Central memory CD4-positive, alpha-beta T cell (primary cell): ENCODE measurements around the gene MED27.
"Not testable (repeated sequence)": the region's sequence is repeated elsewhere in the genome, so short reads cannot be mapped to it uniquely, and the experiment has no call there.

ENCODE experiments used
- DNase-seq: peaks from one replicate; pipeline ENCODE4 v3.0.0; 2022

Gene MED27

GRCh38 chr9:132075853-132076252, 3.8 kb downstream of the MED27 start:
- no peak for DNase-seq

DNA sequence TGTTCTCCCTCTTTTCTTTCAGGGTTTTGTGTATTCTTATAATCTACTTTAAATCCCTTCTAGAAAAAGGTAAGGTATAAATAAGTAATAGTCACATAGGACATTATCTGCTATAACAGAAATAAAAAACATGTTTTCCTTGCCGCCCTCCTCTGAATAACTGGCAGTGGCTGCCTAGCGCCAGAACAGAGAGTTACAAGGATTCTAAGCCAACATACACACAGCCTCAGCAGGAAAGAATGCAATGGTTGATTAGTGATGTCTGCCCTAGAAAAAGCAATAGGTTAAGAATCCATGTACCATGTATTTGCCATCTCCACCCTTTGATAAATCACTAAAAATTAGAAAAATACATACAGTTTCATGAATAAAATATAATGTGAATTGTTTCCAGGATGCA, 4.9 kb downstream of the MED27 start:
- DNase-seq, result no peak

DNA sequence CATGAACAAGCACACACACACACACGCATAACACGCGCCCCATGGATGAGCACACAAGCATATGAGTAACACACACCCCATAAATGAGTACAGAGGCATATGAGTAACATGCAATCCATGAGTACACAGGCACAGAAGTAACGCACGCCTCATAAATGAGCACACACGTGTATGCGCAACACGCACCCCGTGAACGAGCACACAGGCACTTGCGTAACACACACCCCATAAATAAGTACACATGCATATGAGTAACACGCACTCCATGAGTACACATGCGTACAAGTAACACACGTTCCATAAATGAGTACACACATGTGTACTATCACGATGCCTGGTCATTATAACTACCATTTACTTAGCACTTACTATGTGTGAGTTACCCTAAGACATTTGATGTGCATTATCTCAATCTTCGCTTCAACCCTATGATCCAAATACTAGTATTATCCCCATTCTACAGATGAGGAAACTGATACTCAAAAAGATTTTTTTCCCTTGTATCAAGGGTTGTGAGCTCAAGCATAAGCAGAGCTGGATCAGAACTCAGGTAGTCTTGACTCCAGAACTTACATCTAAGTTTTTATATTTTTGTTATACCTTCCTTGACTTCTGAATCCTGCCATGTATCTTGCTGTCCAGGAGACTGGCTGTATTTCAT, 7.7 kb downstream of the MED27 start:
- DNase-seq, result no peak

DNA sequence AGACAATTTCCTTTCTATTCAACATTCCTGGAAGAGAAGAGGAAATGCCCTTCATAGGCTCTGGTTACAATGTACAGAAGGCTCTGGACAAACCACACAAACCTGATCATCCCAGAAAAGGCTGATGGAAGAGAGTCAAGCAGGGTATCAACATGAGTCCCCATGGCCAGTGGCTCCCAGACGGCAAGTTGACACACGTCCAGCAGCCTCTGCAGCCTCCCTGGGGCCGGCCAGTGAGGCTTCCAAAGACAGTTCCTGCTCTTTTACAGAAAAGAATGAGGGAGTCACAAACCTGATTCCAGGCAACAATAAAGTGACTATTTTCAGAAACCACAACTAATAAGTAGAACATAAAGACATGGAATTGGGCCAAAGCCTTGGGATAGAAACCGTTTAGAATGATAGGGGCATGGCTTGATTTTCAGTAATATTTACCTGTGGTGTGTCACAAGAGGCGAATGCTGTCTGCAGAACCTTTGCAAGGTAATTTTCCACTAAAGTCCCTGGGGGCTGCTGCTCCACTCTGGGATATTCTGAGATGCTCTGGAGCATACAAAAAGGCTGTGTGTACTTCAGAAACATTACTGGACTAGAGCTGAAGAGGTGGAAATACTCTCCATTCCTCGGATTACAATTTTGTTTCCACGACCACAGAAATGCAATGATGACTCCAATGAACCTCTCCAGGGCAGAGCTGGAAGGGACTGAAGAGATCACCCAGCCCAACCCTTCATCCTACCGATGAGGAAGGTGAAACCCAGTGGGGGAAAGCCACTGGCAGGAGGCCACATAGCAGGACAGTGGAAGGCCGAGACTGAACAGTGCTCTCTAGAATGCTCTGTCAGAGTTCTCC, 10.4 kb downstream of the MED27 start:
- DNase-seq, result no peak

- no peak for DNase-seq
Measured at GRCh38 chr9:132068605-132069004, 11.1 kb downstream of the MED27 start.

GRCh38 chr9:132066511-132066910, 13.2 kb downstream of the MED27 start:
- DNase-seq, result no peak

GRCh38 chr9:132066057-132066456, 13.6 kb downstream of the MED27 start:
- no peak for DNase-seq

DNA sequence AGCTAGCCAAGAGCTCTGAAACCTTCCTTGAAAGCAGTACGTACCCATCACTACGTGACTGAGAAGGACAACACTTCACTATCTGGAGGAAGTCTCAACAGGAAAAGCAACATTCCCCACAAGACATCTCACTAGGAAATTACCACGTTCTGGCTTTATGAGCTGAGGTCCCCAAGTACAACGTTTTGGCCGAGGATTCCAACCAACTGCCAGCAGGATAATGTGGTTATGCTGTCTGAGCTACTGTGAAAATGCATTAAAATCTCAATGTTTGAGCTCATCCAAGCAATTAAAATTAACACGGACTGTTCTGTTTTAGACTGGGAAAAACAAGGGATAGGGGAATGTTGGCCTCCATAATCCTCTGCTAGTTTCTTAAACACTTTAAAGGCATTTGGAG, 16.4 kb downstream of the MED27 start:
- no peak for DNase-seq

GRCh38 chr9:132062806-132063205, 16.9 kb downstream of the MED27 start:
- no peak for DNase-seq

DNA sequence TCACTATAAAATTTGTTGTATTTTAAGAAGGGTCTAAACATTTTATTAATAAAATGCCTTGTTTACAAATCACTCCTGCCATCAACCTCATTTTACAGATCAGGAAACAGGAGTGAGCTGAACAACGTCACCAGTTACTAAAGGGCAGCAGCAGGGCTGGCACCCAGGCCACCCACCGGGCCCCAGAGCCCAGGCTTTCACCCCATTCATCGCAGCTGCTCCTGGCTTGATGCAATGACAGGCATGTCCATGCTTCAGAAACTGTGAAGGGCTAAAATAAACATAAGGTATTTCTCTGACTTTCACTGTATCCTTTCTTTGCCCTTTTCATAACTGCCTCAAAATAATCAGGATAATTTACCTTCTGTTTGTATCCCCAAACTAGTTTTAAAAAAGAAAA, 18.1 kb downstream of the MED27 start:
- DNase-seq, result no peak

DNA sequence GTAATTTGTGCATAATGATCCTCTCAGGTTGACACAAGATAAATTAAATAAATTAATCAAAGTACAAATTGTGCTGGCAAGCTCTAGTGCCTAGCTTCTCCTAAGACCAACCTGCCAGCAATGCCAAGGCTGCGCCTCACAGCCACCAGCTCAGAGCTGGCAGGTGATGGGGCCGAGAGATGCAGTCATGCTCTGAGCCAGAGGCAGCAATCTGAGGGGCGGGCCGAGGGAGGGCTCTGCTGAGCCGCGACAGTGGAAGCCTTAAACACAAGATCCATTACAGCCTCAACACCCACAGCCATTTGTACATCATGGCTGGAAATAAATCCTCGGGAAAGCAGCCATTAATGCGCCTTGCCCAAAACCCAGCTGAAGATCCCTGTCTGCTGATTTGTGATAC, 20.3 kb downstream of the MED27 start:
- DNase-seq, result no peak

DNA sequence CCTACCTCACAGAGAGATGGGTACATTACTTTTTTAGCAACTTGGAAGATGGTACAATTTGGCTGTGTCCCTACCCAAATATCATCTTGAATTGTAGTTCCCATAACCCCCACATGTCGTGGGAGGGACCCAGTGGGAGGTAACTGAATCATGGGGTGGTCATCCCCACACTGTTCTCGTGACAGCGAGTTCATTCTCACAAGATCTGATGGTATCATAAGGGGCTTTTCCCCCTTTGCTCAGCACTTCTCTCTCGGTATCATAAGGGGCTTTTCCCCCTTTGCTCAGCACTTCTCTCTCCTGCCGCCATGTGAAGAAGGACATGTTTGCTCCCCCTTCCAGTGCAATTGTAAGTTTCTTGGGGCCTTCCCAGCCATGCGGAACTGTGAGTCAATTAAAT, 21.4 kb downstream of the MED27 start:
- not testable (repeated sequence) for DNase-seq

DNA sequence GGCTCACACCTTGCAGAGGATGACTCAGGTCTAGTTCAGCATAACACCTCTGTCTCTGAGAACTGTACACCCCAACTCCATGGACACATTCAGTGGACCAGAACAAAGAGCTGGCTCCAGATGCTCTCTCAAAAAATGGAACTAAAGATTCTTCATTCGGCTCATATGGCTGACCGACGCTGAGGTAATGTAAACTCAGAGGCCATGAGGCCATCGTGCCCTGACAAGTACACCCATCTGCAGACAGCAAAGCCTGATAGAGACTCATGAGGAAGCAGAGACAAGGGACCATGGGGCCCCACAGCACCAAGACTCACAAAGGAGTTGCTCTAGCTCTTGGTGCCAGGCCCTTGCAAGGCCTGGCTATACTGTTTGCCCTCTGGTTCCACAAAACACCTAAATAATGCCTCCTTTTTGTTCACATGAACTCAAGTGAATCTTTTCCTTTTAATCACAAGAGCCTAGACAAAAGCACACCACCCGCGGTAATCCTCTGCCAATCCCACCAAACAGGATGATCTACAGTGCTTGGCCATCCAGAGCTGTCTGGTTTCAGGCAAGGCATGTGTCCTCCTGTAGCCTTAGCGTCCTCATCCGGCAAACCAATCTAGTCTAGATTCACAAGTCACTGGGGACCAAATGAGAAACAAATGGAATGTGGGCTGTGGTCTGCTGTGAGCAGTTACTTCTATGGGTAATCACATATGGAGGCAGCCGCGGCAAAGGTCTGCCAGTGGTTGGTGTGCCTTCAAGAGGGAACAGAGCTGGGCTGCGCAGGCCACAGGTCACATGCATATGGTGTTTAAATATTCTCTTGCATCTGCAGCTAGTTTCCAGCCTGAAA, 22.7 kb downstream of the MED27 start:
- DNase-seq, result no peak

- no peak for DNase-seq
Measured at GRCh38 chr9:132055756-132056155, 23.9 kb downstream of the MED27 start.

- no peak for DNase-seq
Measured at GRCh38 chr9:132054024-132054423, 25.6 kb downstream of the MED27 start.

DNA sequence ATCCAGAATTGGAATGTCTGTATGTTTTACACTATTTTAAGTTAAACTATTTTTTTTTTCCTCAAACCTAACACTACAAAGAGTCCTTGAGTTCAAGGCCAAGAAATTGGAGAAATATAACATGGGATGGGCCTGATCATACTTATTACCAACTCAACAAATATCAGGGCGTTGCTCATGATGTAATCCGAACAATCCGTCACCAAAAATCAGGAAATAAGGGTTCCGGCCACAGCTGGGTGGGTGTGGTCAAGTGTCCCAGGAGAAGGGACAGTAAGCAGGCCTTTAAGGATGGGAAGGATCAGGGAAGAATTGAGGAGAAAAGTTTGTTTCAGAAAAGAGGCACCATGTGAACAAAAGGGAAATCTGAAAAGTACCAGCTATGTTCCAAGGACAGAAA, 29.8 kb downstream of the MED27 start:
- no peak for DNase-seq

DNA sequence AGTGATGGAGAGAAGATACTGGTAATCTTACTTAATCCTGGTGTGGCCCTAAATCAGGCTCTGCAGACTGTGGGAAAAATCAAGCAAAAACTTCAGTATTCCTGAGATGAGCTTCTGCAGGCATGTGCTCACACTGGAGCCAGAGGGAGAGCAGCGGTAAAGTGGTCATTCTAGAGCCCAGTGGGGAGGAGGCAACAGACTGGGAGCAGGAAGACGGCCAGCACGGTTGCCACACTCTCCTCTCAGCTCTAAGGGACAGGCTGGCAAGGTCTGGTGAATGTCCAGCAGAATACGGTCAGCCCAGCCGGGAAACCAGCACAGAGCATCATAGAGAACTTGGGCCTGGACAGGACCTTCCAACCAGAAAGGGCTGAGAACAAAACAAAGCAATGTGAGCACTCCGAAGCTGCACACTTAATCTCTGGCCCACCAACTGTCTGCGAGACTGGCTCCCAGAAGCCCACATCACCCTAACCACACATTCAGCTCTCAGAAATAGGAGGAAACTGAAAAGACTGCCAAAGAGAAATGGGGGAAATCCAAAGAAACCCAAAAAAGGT, 30.3 kb downstream of the MED27 start:
- DNase-seq, result no peak

DNA sequence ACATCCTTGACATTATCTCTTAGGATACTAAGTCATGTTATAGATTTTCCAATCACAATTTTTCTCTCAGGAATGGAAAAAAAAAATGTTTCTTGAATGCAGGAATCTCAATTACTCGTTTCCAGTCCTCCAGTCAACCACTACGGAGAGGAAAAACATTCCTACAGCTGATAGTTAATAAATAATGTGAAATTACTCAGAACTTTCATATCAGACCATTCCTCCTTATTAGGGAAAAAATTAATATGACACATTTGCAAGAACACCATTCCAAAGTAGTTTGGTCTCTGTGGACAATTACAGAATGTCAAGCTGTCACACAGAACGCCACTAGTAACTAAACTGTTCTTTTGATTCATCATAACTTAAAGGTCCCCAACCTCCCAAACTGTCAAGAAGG, 31.5 kb downstream of the MED27 start:
- DNase-seq, result no peak

GRCh38 chr9:132046456-132046855, 33.2 kb downstream of the MED27 start:
- no peak for DNase-seq

- DNase-seq, result no peak
Measured at GRCh38 chr9:132044176-132044875, 35.3 kb downstream of the MED27 start.

DNA sequence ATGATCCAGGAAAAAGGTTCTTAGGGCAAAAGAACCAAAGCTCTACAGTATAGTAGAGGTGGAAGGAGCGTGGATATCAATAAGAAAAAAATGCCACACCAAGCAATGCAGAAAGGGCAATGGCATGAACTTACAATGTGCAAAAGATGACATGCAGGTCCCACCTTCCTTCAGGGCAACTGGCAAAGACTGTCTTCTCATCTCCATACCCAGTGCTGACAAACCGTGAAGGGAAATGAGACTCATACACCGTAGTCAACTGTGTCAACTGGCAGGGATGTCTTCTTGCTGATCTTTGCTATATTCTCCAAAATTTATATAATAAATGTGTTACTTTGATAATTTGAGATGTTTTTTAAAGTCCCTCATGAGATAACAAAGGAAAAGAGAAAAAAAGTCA, 36.0 kb downstream of the MED27 start:
- DNase-seq, result no peak

DNA sequence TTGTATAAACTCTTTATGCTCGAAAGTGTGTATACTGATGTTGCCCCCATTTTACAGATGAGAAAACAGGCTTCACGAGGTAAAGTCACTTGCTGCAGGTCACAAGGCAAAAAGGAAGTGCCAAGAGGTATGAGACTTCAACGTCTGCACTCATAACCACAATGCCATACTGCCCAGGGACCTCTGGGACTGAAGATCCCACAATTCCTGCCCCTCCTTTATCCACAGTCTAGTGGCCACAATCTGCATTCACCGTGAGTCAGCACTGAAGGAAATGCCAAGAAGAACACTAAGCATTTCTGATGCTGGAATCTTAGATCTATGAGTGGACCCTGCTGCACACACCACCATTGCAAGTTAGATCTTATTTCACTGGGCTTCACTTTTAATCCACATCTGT, 37.3 kb downstream of the MED27 start:
- no peak for DNase-seq

DNA sequence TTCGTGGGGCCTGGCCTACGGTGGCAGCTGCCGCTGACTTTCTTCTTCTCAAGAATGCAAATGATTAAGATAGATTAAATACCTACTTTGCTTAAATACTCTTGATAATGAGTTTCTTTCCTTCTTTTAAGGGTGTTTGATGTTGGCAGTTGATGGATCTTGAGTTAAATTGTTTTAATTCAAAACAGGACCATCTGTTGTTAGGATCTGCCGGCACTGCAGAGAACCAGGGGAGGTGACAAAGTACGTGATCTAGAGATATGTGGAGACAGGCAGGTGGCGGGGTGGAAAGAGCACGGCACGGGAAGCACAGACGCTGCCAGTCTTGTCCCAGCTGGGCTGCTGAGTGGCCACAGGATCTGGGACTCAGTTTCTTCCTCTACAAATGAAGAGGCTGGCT, 37.9 kb downstream of the MED27 start:
- DNase-seq, result no peak
